ENCODE measurements around the gene ATG12. TPM values are rescaled to one million over a fixed set of nuclear protein-coding genes. Genes with fewer than 3 reads are reported as not detected.

The ATG12 gene
- total RNA-seq, 4 donors from 2014 or later: 54.1 to 89.5 (median 78.2) TPM

GRCh38 chr5:115859378-115859777 is 18.0 kb upstream of the ATG12 start:
- TF ChIP-seq, protein P1, sequence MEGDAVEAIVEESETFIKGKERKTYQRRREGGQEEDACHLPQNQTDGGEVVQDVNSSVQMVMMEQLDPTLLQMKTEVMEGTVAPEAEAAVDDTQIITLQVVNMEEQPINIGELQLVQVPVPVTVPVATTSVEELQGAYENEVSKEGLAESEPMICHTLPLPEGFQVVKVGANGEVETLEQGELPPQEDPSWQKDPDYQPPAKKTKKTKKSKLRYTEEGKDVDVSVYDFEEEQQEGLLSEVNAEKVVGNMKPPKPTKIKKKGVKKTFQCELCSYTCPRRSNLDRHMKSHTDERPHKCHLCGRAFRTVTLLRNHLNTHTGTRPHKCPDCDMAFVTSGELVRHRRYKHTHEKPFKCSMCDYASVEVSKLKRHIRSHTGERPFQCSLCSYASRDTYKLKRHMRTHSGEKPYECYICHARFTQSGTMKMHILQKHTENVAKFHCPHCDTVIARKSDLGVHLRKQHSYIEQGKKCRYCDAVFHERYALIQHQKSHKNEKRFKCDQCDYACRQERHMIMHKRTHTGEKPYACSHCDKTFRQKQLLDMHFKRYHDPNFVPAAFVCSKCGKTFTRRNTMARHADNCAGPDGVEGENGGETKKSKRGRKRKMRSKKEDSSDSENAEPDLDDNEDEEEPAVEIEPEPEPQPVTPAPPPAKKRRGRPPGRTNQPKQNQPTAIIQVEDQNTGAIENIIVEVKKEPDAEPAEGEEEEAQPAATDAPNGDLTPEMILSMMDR (IDR thresholded peaks at IDR 0.05; ENCODE audit: low read depth): no peak

DNA sequence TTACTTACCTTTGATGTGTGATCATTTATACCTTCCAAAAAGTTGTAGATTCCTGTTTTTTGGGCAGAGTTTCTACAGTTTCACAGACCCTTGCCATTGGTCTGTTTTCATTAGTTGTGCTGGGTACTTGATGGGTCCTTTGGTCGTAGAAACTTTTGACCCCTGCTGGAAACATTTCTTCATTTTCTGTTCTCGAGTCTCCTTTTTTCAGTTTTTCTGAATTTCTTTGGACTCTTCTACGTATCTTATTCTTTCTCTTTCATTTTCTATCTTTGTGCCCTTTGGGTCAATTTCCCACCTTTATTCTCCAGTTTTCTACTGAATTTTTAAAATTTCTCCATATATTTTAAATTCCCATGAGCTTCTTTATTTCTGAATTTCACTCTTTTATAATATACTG is 17.0 kb upstream of the ATG12 start:
- TF ChIP-seq, protein P1 (IDR thresholded peaks at IDR 0.05; ENCODE audit: low read depth): no peak

DNA sequence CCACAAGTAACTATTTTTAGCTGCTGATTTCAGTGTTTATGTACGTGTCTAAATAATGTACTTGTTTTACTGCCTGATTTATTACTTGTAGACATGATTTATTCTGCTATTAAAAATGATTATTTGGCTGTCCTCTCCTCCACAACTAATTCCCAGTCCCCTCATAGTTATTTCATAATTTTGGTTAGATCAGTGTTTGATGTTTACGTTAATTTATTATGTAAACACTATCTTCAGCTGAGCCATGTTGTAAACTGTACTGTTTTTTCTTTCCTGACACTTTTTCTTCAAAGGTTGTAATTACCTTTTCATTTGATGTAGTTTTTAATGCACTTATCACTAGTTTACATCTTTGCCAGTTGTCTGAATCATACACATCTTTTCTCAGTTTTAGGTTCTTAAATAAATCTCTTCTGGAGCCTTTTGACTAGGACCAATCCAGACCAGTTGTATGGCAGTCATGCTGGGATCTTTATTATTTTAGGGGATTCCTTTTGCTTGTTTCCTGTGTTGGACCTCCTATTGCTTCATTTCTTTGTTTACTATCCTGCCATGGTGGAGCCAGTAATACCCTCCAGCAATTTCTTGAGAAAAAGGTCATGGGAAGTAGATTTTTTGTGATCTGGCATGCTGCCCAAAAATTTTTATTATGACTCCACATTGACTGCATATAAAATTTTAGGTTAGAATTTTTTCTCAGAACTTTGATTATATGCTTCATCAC is 16.4 kb upstream of the ATG12 start:
- TF ChIP-seq, protein P1 (IDR thresholded peaks at IDR 0.05; ENCODE audit: low read depth): no peak

DNA sequence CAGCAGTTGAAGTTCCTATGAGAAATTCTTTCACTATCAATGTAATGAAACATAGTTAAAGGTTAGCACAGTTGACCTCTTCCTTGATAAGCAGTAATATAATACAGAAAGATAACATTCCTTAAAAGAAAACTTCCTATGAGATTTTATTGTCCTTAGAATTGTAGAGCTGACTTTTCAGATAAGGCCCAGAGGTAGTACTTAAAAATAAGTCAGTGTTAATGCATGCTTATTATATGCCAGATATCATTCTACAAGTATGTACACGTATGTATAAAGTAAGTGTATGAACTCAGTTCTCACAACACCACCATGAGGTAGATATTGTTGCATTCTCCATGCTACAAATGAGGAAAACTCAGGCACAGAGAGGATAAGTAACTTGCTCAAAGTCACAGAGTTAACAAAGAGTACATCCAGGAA is 15.7 kb upstream of the ATG12 start:
- TF ChIP-seq, protein P1 (IDR thresholded peaks at IDR 0.05; ENCODE audit: low read depth): no peak

- TF ChIP-seq, protein P1 (IDR thresholded peaks at IDR 0.05; ENCODE audit: low read depth): no peak
Measured at GRCh38 chr5:115855959-115856358, 14.6 kb upstream of the ATG12 start.

GRCh38 chr5:115854139-115854538 is 12.8 kb upstream of the ATG12 start:
- TF ChIP-seq, protein P1 (IDR thresholded peaks at IDR 0.05; ENCODE audit: low read depth): no peak

- TF ChIP-seq, protein P1 (IDR thresholded peaks at IDR 0.05; ENCODE audit: low read depth): no peak
Measured at GRCh38 chr5:115850744-115851416, 9.5 kb upstream of the ATG12 start.
